GM12878 (cell line): Measurements from ENCODE around the gene PLEKHA6. TPM values are rescaled to one million over a fixed set of nuclear protein-coding genes. Genes with fewer than 3 reads are reported as not detected.

Experiments
- ATAC-seq: fragments of 200-7000 bp; cut with Tn5 transposase; 3 replicates; pipeline ENCODE4 v1.9.1; 2020; ENCODE audit warnings: mild to moderate bottlenecking, moderate library complexity
- BruUV-seq: library from RNA; stranded (reverse); fragments of 400-500 nt; replicated peaks from 2 replicates; lab custom pipeline; 2021; lab: Mats Ljungman, UMichigan
- CTCF ChIA-PET: fragments of 300-600 bp; sonication (Branson Sonifier 250); formaldehyde crosslinking; extraction: SDS; loops from one replicate; lab custom pipeline; 2021; ENCODE audit warnings: inconsistent platforms; lab: Yijun Ruan, JAX
- POLR2A ChIA-PET: fragments of 350-600 bp; formaldehyde crosslinking; extraction: SDS; loops from one replicate; lab custom pipeline; 2021; ENCODE audit warnings: inconsistent platforms; lab: Charles Lee
- RAD21 ChIA-PET: fragments of 300-600 bp; sonication (Branson Sonifier 250); formaldehyde crosslinking; loops from one replicate; lab custom pipeline; 2023; ENCODE audit warnings: antibody characterized with exemption; ENCODE audit not compliant: unreplicated experiment; lab: Charles Lee
- SMC1A ChIA-PET: fragments of 300-600 bp; sonication (Branson Sonifier 250); formaldehyde crosslinking; loops from one replicate; lab custom pipeline; 2023; ENCODE audit not compliant: unreplicated experiment, uncharacterized antibody; lab: Charles Lee
- DNase-seq: peaks from one replicate; pipeline ENCODE4 v3.0.0-alpha.2; 2011; ENCODE audit warnings: low read depth, low spot score
- FAIRE-seq: peaks from 3 replicates; lab custom pipeline; 2011; peaks lifted over from hg19 to GRCh38; lab: Jason Lieb, UNC
- H2AFZ ChIP-seq: 2 replicates; pipeline ENCODE4 v1.6.0; 2011; ENCODE audit warnings: low read depth, low read length, control low read depth; ENCODE audit not compliant: control insufficient read depth
- H3K27ac ChIP-seq: 2 replicates; pipeline ENCODE4 v1.5.1; 2011; ENCODE audit warnings: control low read depth; ENCODE audit not compliant: control insufficient read depth, insufficient read depth
- H3K27me3 ChIP-seq, 2 experiments: replicated peaks in 1 of 2; 2 replicates each; pipeline versions ENCODE4 v1.6.0 to v1.6.1; 2011; ENCODE audit warnings: low read length in 1 of 2; ENCODE audit not compliant: control insufficient read depth in 2 of 2, insufficient read depth in 2 of 2
- H3K36me3 ChIP-seq, 2 experiments: 2 replicates each; pipeline ENCODE4 v1.5.1; 2011; ENCODE audit warnings: low read length in 1 of 2; ENCODE audit not compliant: control insufficient read depth in 2 of 2, insufficient read depth in 2 of 2
- H3K4me1 ChIP-seq: 2 replicates; pipeline ENCODE4 v1.6.1; 2011; ENCODE audit warnings: mild to moderate bottlenecking, low read length, moderate library complexity, mixed read lengths; ENCODE audit not compliant: control insufficient read depth, insufficient read depth
- H3K4me2 ChIP-seq: 2 replicates; pipeline ENCODE4 v1.6.0; 2011; ENCODE audit warnings: control low read depth; ENCODE audit not compliant: control insufficient read depth, insufficient read depth
- H3K4me3 ChIP-seq: fragments of 200-600 bp; sonication (generic); 2 replicates; pipeline ENCODE4 v1.5.1; 2016
- H3K79me2 ChIP-seq: 2 replicates; pipeline ENCODE4 v1.6.0; 2011; ENCODE audit warnings: low read length; ENCODE audit not compliant: control insufficient read depth, insufficient read depth
- H3K9ac ChIP-seq: 2 replicates; pipeline ENCODE4 v1.8.0; 2011; ENCODE audit warnings: low read length, control low read depth, mixed read lengths; ENCODE audit not compliant: control insufficient read depth, insufficient read depth
- H3K9me3 ChIP-seq: replicated peaks from 3 replicates; pipeline ENCODE4 v1.5.1; 2011; ENCODE audit warnings: mild to moderate bottlenecking, low read length; ENCODE audit not compliant: control insufficient read depth, insufficient read depth
- H4K20me1 ChIP-seq: 2 replicates; pipeline ENCODE4 v1.6.0; 2011; ENCODE audit not compliant: control insufficient read depth, insufficient read depth
- CUX1 ChIP-seq: IDR thresholded peaks from 2 replicates; pipeline ENCODE4 v1.6.1; 2012; ENCODE audit warnings: improper control_type of control experiment, low read depth, low read length; ENCODE audit not compliant: insufficient replicate concordance
- WGBS: methylation state at CpG from one replicate; pipeline ENCODE4 v1.1.6; 2016; ENCODE audit warnings: low lambda C conversion rate; ENCODE audit not compliant: insufficient replicate concordance, insufficient coverage; ENCODE audit errors: missing lambda C conversion rate; 5-methylcytosine and 5-hydroxymethylcytosine counted together
- in situ Hi-C: fragments of 300-500 bp; cut with MboI; formaldehyde crosslinking; loops from 9 replicates; pipeline ENCODE4 v1.14.3; 2018; ENCODE audit warnings: mixed read lengths
- intact Hi-C: fragments of 100-400 bp; cut with micrococcal nuclease; formaldehyde crosslinking; loops from one replicate; pipeline ENCODE4 v1.14.2; 2022; ENCODE audit not compliant: unreplicated experiment
- polyA plus RNA-seq, 11 experiments: library from polyadenylated mRNA; depleted of rRNA in 4 of 11; unstranded in 6 of 11; stranded (reverse) in 5 of 11; fragments of >200 nt; fragmentation: Nextera tagmentation in 4 of 11; fragmentation: Illumina TruSeq in 1 of 11; extraction: Ambion mirVana in 4 of 11; extraction: Trizol in 1 of 11; gene quantifications; 1 replicate in 1 of 11; 2 replicates in 10 of 11; pipeline versions ENCODE4 v1.2.1 to v1.2.3, GENCODE V29; 2011 to 2016; ENCODE audit warnings: inconsistent platforms in 2 of 11, missing spikeins in 2 of 11, low read depth in 1 of 11
- total RNA-seq, 4 experiments: library from RNA; depleted of rRNA in 3 of 4; stranded (reverse); fragments of >200 nt in 3 of 4; fragmentation: Illumina TruSeq in 1 of 4; extraction: Trizol in 1 of 4; gene quantifications; 2 replicates each; pipeline versions ENCODE4 v1.2.1 to v1.2.3, GENCODE V29; 2013 to 2021

PLEKHA6 gene
- total and polyA plus RNA-seq, 10 of the 15 experiments (the other 5 are each of a cell fraction or from before 2014, with no cell fraction given), result 0.04 to 0.81 (median 0.19) TPM; not detected in 4

GRCh38 chr1:204356997-204357396, 2.7 kb downstream of the PLEKHA6 start:
- Histone ChIP-seq H3K79me2 (no peaks in the 10 kb centered on the region), H3K27me3 (peaks cover 0 to 2% of the 10 kb centered on the region in 2 experiments; a peak in 3 of 4 replicates), H4K20me1 (no peaks in the 10 kb centered on the region), H3K36me3 (no peaks in the 10 kb centered on the region)
- RAD21 ChIA-PET, result interaction anchor here (0.9 to 1.2 kb wide), 4 partner anchors 31 to 98 kb away, joined by 3 to 4 read pairs (median 3); no protein-coding TSS in a partner anchor
- POLR2A ChIA-PET, result no interaction called here
- no TSS peak for BruUV-seq
- ATAC-seq (no peak), DNase-seq (no peak)
- in situ Hi-C loops, result no loop called here
- intact Hi-C loops, result no loop called here
- 2% methylated on average over 4 of the region's 4 CpGs for WGBS
- TF ChIP-seq CUX1, result no peak
- TF ChIP-seq, all 136 proteins: peak for 0
- FAIRE-seq, result no peak
- Histone ChIP-seq H3K27ac (no peak overlapping the region), H3K9me3 (no peaks in the 10 kb centered on the region), H3K4me3 (no peak overlapping the region), H3K4me1 (no peaks in the 10 kb centered on the region), H3K9ac (no peak overlapping the region), H3K4me2 (no peak overlapping the region), H2AFZ (no peak overlapping the region)
- CTCF ChIA-PET, result interaction anchor here (0.6 to 9.4 kb wide), 7 partner anchors 21 to 228 kb away, joined by 3 to 195 read pairs (median 3); partner anchors contain the start of gene REN
- SMC1A ChIA-PET, result interaction anchor here (1.1 kb wide), 2 partner anchors 42 to 143 kb away, joined by 3 to 8 read pairs; no protein-coding TSS in a partner anchor
